ENCODE data around the gene AKAP13. TPM values are rescaled to one million over a fixed set of nuclear protein-coding genes. Genes with fewer than 3 reads are reported as not detected.

AKAP13 gene
- total RNA-seq, 1 donor from 2014 or later, result 73.8 TPM

DNA sequence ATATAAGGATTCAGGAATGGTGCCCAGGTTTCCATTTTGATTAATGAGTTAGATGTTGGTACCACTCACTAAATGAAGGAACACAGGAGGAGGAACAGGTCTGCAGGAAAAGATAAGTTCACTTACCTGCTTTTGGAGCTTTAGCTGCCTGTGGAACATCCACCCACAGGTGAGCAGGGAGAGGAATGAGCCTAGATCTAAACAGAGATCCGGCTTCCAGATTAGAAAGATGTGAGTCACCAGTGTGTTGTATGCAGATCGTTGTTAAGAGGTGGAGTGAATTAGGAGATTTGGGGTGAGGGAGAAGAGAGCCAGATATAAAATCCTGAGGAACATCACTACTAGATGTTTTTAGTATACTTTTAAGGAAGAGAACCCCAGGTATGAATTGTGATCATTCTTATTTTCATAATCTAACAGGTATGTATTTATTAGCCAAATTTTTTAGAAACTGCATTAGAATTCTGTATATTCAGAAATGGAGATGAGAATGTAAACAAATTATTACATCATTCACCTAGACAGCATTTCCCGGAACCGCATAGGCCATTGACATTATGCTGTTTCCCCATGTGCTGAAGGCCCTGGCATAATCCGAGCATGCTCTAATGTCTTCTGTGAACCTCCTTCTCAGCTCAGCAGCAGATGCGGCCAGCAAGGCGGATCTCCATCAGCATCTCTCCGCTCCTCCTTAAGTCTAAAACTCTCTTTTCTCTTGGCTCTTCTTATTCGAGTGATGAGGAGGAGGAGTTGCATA lies 296.1 kb downstream of the AKAP13 start:
- no peaks in the 10 kb centered on the region for H3K9me3 ChIP-seq (ENCODE audit: low read depth)
- TF ChIP-seq, protein P1, sequence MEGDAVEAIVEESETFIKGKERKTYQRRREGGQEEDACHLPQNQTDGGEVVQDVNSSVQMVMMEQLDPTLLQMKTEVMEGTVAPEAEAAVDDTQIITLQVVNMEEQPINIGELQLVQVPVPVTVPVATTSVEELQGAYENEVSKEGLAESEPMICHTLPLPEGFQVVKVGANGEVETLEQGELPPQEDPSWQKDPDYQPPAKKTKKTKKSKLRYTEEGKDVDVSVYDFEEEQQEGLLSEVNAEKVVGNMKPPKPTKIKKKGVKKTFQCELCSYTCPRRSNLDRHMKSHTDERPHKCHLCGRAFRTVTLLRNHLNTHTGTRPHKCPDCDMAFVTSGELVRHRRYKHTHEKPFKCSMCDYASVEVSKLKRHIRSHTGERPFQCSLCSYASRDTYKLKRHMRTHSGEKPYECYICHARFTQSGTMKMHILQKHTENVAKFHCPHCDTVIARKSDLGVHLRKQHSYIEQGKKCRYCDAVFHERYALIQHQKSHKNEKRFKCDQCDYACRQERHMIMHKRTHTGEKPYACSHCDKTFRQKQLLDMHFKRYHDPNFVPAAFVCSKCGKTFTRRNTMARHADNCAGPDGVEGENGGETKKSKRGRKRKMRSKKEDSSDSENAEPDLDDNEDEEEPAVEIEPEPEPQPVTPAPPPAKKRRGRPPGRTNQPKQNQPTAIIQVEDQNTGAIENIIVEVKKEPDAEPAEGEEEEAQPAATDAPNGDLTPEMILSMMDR (IDR thresholded peaks at IDR 0.05), result no peak
- TF ChIP-seq EZH2 (IDR thresholded peaks at IDR 0.05) (no peak), EZH2phosphoT487 (IDR thresholded peaks at IDR 0.05) (no peak)
- H2AFZ ChIP-seq (replicated peaks), result no peak overlapping the region
- H3K4me3 ChIP-seq, result no peak overlapping the region
- H3K4me1 ChIP-seq, result no peaks in the 10 kb centered on the region
- no peaks in the 10 kb centered on the region for H3K36me3 ChIP-seq
- no peaks in the 10 kb centered on the region for H4K20me1 ChIP-seq (ENCODE audit: low read depth)
- peaks cover 21% of the 10 kb centered on the region for H3K36me3 Mint-ChIP-seq
- H3K9me3 Mint-ChIP-seq, result no peaks in the 10 kb centered on the region
- no peak for DNase-seq (ENCODE audit: low spot score)
- H3K79me2 ChIP-seq (ENCODE audit: low read depth), result no peaks in the 10 kb centered on the region
- no peak overlapping the region for H3K4me2 ChIP-seq
- H3K9ac ChIP-seq, result no peak overlapping the region
- no peaks in the 10 kb centered on the region for H3F3A ChIP-seq (ENCODE audit: low read depth)
- H3K27ac ChIP-seq, result no peak overlapping the region
- no peak overlapping the region for H3K4me3 Mint-ChIP-seq
- H3K4me1 Mint-ChIP-seq, result no peaks in the 10 kb centered on the region
- H3K27ac Mint-ChIP-seq, result no peak overlapping the region
- H3K27me3 Mint-ChIP-seq (ENCODE audit: insufficient read depth, low read depth), result no peaks in the 10 kb centered on the region
- H3K27me3 ChIP-seq, result no peaks in the 10 kb centered on the region

GRCh38 chr15:85679231-85679630 lies 298.8 kb downstream of the AKAP13 start:
- no peaks in the 10 kb centered on the region for H3K9me3 Mint-ChIP-seq
- H3K4me1 ChIP-seq, result no peaks in the 10 kb centered on the region
- H2AFZ ChIP-seq (replicated peaks), result no peak overlapping the region
- no peaks in the 10 kb centered on the region for H3K36me3 ChIP-seq
- no peaks in the 10 kb centered on the region for H3K4me1 Mint-ChIP-seq
- H3K9me3 ChIP-seq (ENCODE audit: low read depth), result no peaks in the 10 kb centered on the region
- no peak for TF ChIP-seq EZH2 (IDR thresholded peaks at IDR 0.05)
- no peak for TF ChIP-seq EZH2phosphoT487 (IDR thresholded peaks at IDR 0.05)
- TF ChIP-seq, protein P1 (IDR thresholded peaks at IDR 0.05), result no peak
- no peaks in the 10 kb centered on the region for H4K20me1 ChIP-seq (ENCODE audit: low read depth)
- H3K4me3 ChIP-seq, result no peak overlapping the region
- H3K4me2 ChIP-seq, result no peak overlapping the region
- H3F3A ChIP-seq (ENCODE audit: low read depth), result no peaks in the 10 kb centered on the region
- no peaks in the 10 kb centered on the region for H3K79me2 ChIP-seq (ENCODE audit: low read depth)
- no peaks in the 10 kb centered on the region for H3K27me3 Mint-ChIP-seq (ENCODE audit: insufficient read depth, low read depth)
- H3K9ac ChIP-seq, result no peak overlapping the region
- no peak for DNase-seq (ENCODE audit: low spot score)
- H3K36me3 Mint-ChIP-seq, result peaks cover 29% of the 10 kb centered on the region
- no peak overlapping the region for H3K4me3 Mint-ChIP-seq
- H3K27ac Mint-ChIP-seq, result no peak overlapping the region
- no peak overlapping the region for H3K27ac ChIP-seq
- H3K27me3 ChIP-seq, result no peaks in the 10 kb centered on the region

DNA sequence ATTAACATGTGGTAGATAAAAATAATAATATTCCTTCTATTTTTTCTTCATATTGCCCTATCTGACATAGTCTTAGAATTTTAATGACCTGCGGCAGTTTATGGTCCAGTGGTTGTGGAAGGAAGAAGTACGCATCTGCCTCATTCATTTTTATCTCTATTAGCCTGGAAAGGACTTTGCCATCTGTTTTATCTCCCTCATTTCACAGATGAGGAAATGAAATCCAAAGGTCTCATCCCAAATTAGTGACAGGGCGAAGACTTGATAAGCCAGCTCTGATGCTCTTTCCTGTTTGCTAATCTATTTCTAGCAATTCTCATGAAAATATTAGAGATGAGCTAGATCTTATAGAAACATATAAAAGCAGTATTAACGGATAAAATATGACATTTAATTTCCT lies 301.0 kb downstream of the AKAP13 start:
- no peaks in the 10 kb centered on the region for H3K4me1 ChIP-seq
- no peak overlapping the region for H3K4me2 ChIP-seq
- DNase-seq (ENCODE audit: low spot score), result no peak
- Mint-ChIP-seq H3K27me3 (ENCODE audit: insufficient read depth, low read depth) (no peaks in the 10 kb centered on the region), H3K27ac (no peak overlapping the region), H3K4me3 (no peak overlapping the region), H3K4me1 (no peaks in the 10 kb centered on the region), H3K9me3 (no peaks in the 10 kb centered on the region), H3K36me3 (peaks cover 25% of the 10 kb centered on the region)
- no peaks in the 10 kb centered on the region for H3F3A ChIP-seq (ENCODE audit: low read depth)
- H3K4me3 ChIP-seq, result no peak overlapping the region
- H3K9me3 ChIP-seq (ENCODE audit: low read depth), result no peaks in the 10 kb centered on the region
- no peak overlapping the region for H3K27ac ChIP-seq
- no peak overlapping the region for H3K9ac ChIP-seq
- no peak overlapping the region for H2AFZ ChIP-seq (replicated peaks)
- H3K36me3 ChIP-seq, result no peaks in the 10 kb centered on the region
- H3K79me2 ChIP-seq (ENCODE audit: low read depth), result no peaks in the 10 kb centered on the region
- TF ChIP-seq EZH2phosphoT487 (IDR thresholded peaks at IDR 0.05) (no peak), EZH2 (IDR thresholded peaks at IDR 0.05) (no peak)
- TF ChIP-seq, protein P1 (IDR thresholded peaks at IDR 0.05), result no peak
- no peaks in the 10 kb centered on the region for H4K20me1 ChIP-seq (ENCODE audit: low read depth)
- H3K27me3 ChIP-seq, result no peaks in the 10 kb centered on the region

Measured in neural progenitor cell (in vitro differentiated cells).